HUDEP-2 (cell line): ENCODE measurements around the gene DCLRE1A.
A peak's percentile ranks its signal among the peaks of the same experiment; 100 is the strongest.
"Not testable (repeated sequence)": the region's sequence is repeated elsewhere in the genome, so short reads cannot be mapped to it uniquely, and the experiment has no call there.

Experiments
- DNase-seq, 76 experiments: peaks; one replicate each; lab custom pipeline; 2025; ENCODE audit not compliant: unreplicated experiment in 76 of 76; lab: John Stamatoyannopoulos, UW

The DCLRE1A gene

GRCh38 chr10:113859261-113859660 is 5.4 kb upstream of the DCLRE1A start:
- DNase-seq: no peak

GRCh38 chr10:113858541-113858940 is 4.7 kb upstream of the DCLRE1A start:
- peak in 44 of 76 experiments; percentile 3 to 90 (median 74) for DNase-seq

GRCh38 chr10:113857210-113857609 is 3.3 kb upstream of the DCLRE1A start:
- no peak for DNase-seq

GRCh38 chr10:113856563-113856962 is 2.7 kb upstream of the DCLRE1A start:
- DNase-seq: no peak

GRCh38 chr10:113854761-113855588 is 1.1 kb upstream of the DCLRE1A start:
- DNase-seq: peak in 34 of 76 experiments; percentile 7 to 73 (median 40)

GRCh38 chr10:113853578-113854012 is 287 bp downstream of the DCLRE1A start:
- peak in 10 of 76 experiments; percentile 15 to 71 (median 50) for DNase-seq

GRCh38 chr10:113849946-113850345 is 3.9 kb downstream of the DCLRE1A start:
- no peak for DNase-seq

GRCh38 chr10:113849140-113849803 is 4.6 kb downstream of the DCLRE1A start:
- no peak for DNase-seq

- DNase-seq: no peak
Measured at GRCh38 chr10:113846036-113846435, 7.8 kb downstream of the DCLRE1A start.

- peak in 2 of 76 experiments; percentile 7 to 42 for DNase-seq
Measured at GRCh38 chr10:113843972-113844485, 9.9 kb downstream of the DCLRE1A start.

GRCh38 chr10:113842171-113842570 is 11.7 kb downstream of the DCLRE1A start:
- DNase-seq: no peak

GRCh38 chr10:113828567-113828966 is 25.3 kb downstream of the DCLRE1A start:
- not testable (repeated sequence) for DNase-seq

GRCh38 chr10:113825791-113826190 is 28.1 kb downstream of the DCLRE1A start:
- no peak for DNase-seq

- no peak for DNase-seq
Measured at GRCh38 chr10:113823389-113823788, 30.5 kb downstream of the DCLRE1A start.

- peak in 3 of 76 experiments; percentile 8 to 19 (median 10) for DNase-seq
Measured at GRCh38 chr10:113822174-113822573, 31.7 kb downstream of the DCLRE1A start.

GRCh38 chr10:113821306-113821705 is 32.6 kb downstream of the DCLRE1A start:
- DNase-seq: not testable (repeated sequence)

- no peak for DNase-seq
Measured at GRCh38 chr10:113820507-113820906, 33.4 kb downstream of the DCLRE1A start.

- no peak for DNase-seq
Measured at GRCh38 chr10:113819989-113820388, 33.9 kb downstream of the DCLRE1A start.

- DNase-seq: not testable (repeated sequence)
Measured at GRCh38 chr10:113814700-113815099, 39.2 kb downstream of the DCLRE1A start.

- DNase-seq: no peak
Measured at GRCh38 chr10:113808168-113808567, 45.7 kb downstream of the DCLRE1A start.

- DNase-seq: no peak
Measured at GRCh38 chr10:113806503-113806902, 47.4 kb downstream of the DCLRE1A start.
